Stimulated activated CD4-positive, alpha-beta T cell treated with anti-CD3 and anti-CD28 coated beads, Interleukin-1b, Interleukin-23, amount 100 ng/mL, for 4 hours (primary cell): ENCODE results near the gene LEPROT.

Experiments
- DNase-seq, 2 donors: peaks; one replicate each; pipeline ENCODE4 v3.0.0-alpha.2; 2020; ENCODE audit warnings: low read depth in 2 of 2

The LEPROT gene

GRCh38 chr1:65477414-65478378, 57.2 kb downstream of the LEPROT start:
- no peak for DNase-seq

DNA sequence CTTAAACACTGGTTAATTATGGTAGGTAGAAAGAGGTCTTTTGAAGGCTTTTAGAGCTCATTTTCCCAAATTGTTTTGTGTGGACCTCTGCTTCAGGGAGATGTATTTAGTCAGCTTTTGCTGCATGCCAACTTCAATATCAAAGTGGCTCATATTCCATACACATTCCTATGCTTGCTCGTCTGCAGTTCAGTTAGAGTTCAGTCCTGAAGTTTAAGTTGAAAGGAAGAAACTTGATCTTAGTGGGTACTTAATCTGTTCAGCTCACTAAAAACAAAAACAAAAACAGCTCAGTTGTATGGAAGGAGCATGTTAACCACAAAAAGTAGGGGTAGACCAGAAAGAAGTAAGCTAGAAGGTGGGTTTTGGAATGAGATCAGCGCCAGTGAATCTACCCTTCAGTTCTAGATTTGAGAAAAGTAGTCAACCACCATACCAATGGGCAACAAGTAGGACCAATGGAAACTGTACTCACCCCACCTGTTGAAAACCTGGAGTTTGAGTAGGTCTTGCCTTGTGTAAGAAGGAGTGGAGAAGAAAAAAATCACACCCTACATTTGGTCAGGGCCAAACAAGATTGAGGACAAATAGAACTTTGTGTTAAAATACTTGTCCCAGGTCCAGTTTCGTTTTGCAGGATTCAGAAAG, 58.0 kb downstream of the LEPROT start:
- no peak for DNase-seq

DNA sequence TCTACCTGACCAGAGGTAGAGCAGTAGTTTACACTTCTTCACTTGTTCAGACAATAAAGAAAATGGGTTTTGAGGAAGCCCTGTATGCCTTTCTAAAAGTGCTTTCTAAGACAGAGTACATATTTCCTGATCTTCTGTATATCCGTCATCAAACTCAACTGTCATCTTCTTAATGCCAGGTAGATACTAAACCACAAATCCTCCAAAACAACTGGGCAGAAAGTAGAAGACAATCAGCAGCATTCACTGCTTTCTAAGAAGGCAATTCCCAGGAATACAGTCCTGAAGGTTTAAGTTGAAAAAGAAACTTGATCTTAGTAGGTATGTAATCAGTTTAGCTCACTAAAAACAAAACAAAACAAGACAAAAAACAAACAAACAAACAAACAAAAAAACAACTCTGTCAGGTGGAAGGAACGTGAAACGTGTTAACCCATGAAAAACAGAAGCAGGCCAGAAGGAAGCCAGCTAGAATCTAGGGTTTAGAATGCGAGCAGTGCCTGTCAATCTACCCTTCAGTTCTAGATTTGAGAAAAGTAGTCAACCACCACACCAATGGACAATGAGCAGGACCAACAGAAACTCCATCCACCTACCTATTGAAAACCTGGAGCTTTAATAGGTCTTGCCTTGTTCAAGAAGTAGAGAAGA, 59.2 kb downstream of the LEPROT start:
- DNase-seq = no peak

GRCh38 chr1:65480684-65481405, 60.4 kb downstream of the LEPROT start:
- no peak for DNase-seq

GRCh38 chr1:65483993-65484754, 63.7 kb downstream of the LEPROT start:
- no peak for DNase-seq
